ACC112 (cell line): Measurements from ENCODE around the gene BBS5.
"Not testable (repeated sequence)": the region's sequence is repeated elsewhere in the genome, so short reads cannot be mapped to it uniquely, and the experiment has no call there.

Source experiments
- H2AFZ ChIP-seq: fragments of 200-600 bp; sonication (generic); one replicate; pipeline ENCODE4 v1.6.0; 2017; ENCODE audit warnings: antibody characterized with exemption, low read length; ENCODE audit not compliant: unreplicated experiment
- H3K27ac ChIP-seq: fragments of 200-600 bp; sonication (generic); 2 replicates; pipeline ENCODE4 v1.5.1; 2014; ENCODE audit warnings: low read depth, mild to moderate bottlenecking, antibody characterized with exemption, low read length, moderate library complexity
- H3K27me3 ChIP-seq: fragments of 200-600 bp; sonication (generic); 2 replicates; pipeline ENCODE4 v1.6.1; 2014; ENCODE audit warnings: mild to moderate bottlenecking, antibody characterized with exemption, low read length, moderate library complexity, mixed read lengths; ENCODE audit not compliant: insufficient read depth
- H3K36me3 ChIP-seq: fragments of 200-600 bp; sonication (generic); 2 replicates; pipeline ENCODE4 v1.6.1; 2016; ENCODE audit warnings: mild to moderate bottlenecking, antibody characterized with exemption, low read length, moderate library complexity, mixed read lengths; ENCODE audit not compliant: insufficient read depth
- H3K4me1 ChIP-seq: fragments of 200-600 bp; sonication (generic); one replicate; pipeline ENCODE4 v1.6.1; 2016; ENCODE audit warnings: low read length, mixed read lengths; ENCODE audit not compliant: insufficient read depth, unreplicated experiment, control insufficient read depth
- H3K4me3 ChIP-seq: fragments of 200-600 bp; sonication (generic); 2 replicates; pipeline ENCODE4 v1.5.1; 2014; ENCODE audit warnings: mild to moderate bottlenecking, low read depth, low read length
- H3K79me2 ChIP-seq: fragments of 200-600 bp; sonication (generic); one replicate; pipeline ENCODE4 v1.6.0; 2016; ENCODE audit warnings: low read length; ENCODE audit not compliant: control insufficient read depth, unreplicated experiment, insufficient read depth

BBS5 gene

GRCh38 chr2:169539460-169539859, 60.2 kb downstream of the BBS5 start:
- H3K4me3 ChIP-seq, H3K4me1 ChIP-seq, H3K27ac ChIP-seq, H3K79me2 ChIP-seq, H3K36me3 ChIP-seq, H2AFZ ChIP-seq, H3K27me3 ChIP-seq: not testable (repeated sequence)

GRCh38 chr2:169540146-169540545, 60.9 kb downstream of the BBS5 start:
- H3K4me3 ChIP-seq = no peak overlapping the region
- no peaks in the 10 kb centered on the region for H3K79me2 ChIP-seq
- H3K36me3 ChIP-seq = no peaks in the 10 kb centered on the region
- no peak overlapping the region for H3K27ac ChIP-seq
- no peak overlapping the region for H2AFZ ChIP-seq
- H3K27me3 ChIP-seq = no peaks in the 10 kb centered on the region
- no peaks in the 10 kb centered on the region for H3K4me1 ChIP-seq

- H3K79me2 ChIP-seq = no peaks in the 10 kb centered on the region
- no peaks in the 10 kb centered on the region for H3K36me3 ChIP-seq
- no peak overlapping the region for H2AFZ ChIP-seq
- H3K27ac ChIP-seq = no peak overlapping the region
- no peak overlapping the region for H3K4me3 ChIP-seq
- no peaks in the 10 kb centered on the region for H3K4me1 ChIP-seq
- no peaks in the 10 kb centered on the region for H3K27me3 ChIP-seq
These were observed 63.1 kb downstream of the BBS5 start for GRCh38 chr2:169542433-169542832.

- H3K79me2 ChIP-seq = no peaks in the 10 kb centered on the region
- no peaks in the 10 kb centered on the region for H3K27me3 ChIP-seq
- no peak overlapping the region for H3K27ac ChIP-seq
- no peaks in the 10 kb centered on the region for H3K4me1 ChIP-seq
- H3K36me3 ChIP-seq = peaks cover 3% of the 10 kb centered on the region
- H2AFZ ChIP-seq = no peak overlapping the region
- no peak overlapping the region for H3K4me3 ChIP-seq
These were observed 67.5 kb downstream of the BBS5 start for GRCh38 chr2:169546756-169547155.
